Measurements from ENCODE around the gene CNIH4.

DNA sequence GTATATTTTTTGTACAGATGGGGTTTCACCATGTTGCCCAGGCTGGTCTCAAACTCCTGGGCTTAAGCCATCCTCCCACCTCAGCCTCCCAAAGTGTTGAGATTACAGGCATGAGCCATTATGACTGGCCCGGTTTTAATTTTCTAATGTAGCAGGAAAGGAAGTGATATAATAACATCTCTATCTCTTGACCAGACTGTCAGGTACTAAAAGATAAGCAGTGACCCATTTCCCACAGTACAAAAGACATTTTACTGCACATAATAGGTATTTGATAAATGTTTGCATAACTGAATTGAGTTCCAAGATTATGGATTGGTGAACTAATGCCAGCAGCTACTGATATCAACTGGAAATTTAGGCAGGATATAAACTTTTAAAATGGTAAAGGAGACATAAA lies 30.7 kb upstream of the CNIH4 start:
- TF ChIP-seq, protein P1, sequence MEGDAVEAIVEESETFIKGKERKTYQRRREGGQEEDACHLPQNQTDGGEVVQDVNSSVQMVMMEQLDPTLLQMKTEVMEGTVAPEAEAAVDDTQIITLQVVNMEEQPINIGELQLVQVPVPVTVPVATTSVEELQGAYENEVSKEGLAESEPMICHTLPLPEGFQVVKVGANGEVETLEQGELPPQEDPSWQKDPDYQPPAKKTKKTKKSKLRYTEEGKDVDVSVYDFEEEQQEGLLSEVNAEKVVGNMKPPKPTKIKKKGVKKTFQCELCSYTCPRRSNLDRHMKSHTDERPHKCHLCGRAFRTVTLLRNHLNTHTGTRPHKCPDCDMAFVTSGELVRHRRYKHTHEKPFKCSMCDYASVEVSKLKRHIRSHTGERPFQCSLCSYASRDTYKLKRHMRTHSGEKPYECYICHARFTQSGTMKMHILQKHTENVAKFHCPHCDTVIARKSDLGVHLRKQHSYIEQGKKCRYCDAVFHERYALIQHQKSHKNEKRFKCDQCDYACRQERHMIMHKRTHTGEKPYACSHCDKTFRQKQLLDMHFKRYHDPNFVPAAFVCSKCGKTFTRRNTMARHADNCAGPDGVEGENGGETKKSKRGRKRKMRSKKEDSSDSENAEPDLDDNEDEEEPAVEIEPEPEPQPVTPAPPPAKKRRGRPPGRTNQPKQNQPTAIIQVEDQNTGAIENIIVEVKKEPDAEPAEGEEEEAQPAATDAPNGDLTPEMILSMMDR (conservative IDR thresholded peaks at IDR 0.05): no peak
- TF ChIP-seq EZH2 (IDR thresholded peaks at IDR 0.05; ENCODE audit: low read depth): no peak

Measured in PC-9 (cell line).